B cell (primary cell): ENCODE data around the gene LIN7B. TPM values are rescaled to one million over a fixed set of nuclear protein-coding genes. Genes with fewer than 3 reads are reported as not detected.

Experiments used
- ATAC-seq: fragments of 200-7000 bp; cut with Tn5 transposase; one replicate; pipeline ENCODE4 v1.10.0; 2021; ENCODE audit warnings: low read depth, mild to moderate bottlenecking, moderate number of reproducible peaks, moderate library complexity
- CTCF ChIA-PET: fragments of 350-600 bp; sonication (Branson Sonifier 250); formaldehyde crosslinking; loops from one replicate; lab custom pipeline; 2021; ENCODE audit warnings: antibody characterized with exemption, inconsistent platforms; lab: Charles Lee
- POLR2A ChIA-PET: fragments of 350-600 bp; sonication (Branson Sonifier 250); formaldehyde crosslinking; loops from one replicate; lab custom pipeline; 2021; ENCODE audit warnings: antibody characterized with exemption; lab: Charles Lee
- DNase-seq: peaks from one replicate; pipeline ENCODE4 v3.0.0; 2013
- H2AFZ ChIP-seq: 2 replicates; pipeline ENCODE4 v1.6.1; 2012; ENCODE audit warnings: mild to moderate bottlenecking, low read depth, low read length; ENCODE audit not compliant: insufficient read depth, poor library complexity, severe bottlenecking
- H3K27ac ChIP-seq, 2 donors: 1 replicate in 1 of 2; 2 replicates in 1 of 2; pipeline ENCODE4 v1.5.1; 2012 to 2013; ENCODE audit warnings: low read length in 2 of 2, mild to moderate bottlenecking in 2 of 2, moderate library complexity in 1 of 2
- H3K27me3 ChIP-seq, 4 experiments: fragments of 200-600 bp in 1 of 4; sonication (generic) in 1 of 4; replicated peaks in 1 of 4; 1 replicate in 2 of 4; 2 replicates in 2 of 4; pipeline versions ENCODE4 v1.6.1 to v1.7.0; 2013 to 2016; ENCODE audit warnings: low read length in 3 of 4, mild to moderate bottlenecking in 2 of 4, mixed read lengths in 1 of 4, moderate library complexity in 1 of 4; ENCODE audit not compliant: insufficient read depth in 4 of 4, control insufficient read depth in 3 of 4; ENCODE audit errors: control extremely low read depth in 1 of 4
- H3K36me3 ChIP-seq, 2 experiments: replicated peaks in 1 of 2; 1 replicate in 1 of 2; 2 replicates in 1 of 2; pipeline versions ENCODE4 v1.6.1 to v1.7.1; 2013; ENCODE audit warnings: low read length in 1 of 2; ENCODE audit not compliant: insufficient read depth in 2 of 2, control insufficient read depth in 1 of 2; ENCODE audit errors: control extremely low read depth in 1 of 2, extremely low read depth in 1 of 2
- H3K4me1 ChIP-seq, 2 donors: fragments of 200-600 bp in 1 of 2; sonication (generic) in 1 of 2; 1 replicate in 1 of 2; 2 replicates in 1 of 2; pipeline versions ENCODE4 v1.5.1 to v1.6.1; 2013 to 2017; ENCODE audit warnings: low read length in 2 of 2; ENCODE audit not compliant: control insufficient read depth in 2 of 2, insufficient read depth in 2 of 2
- H3K4me2 ChIP-seq: replicated peaks from 2 replicates; pipeline ENCODE3; 2012; ENCODE audit warnings: mild to moderate bottlenecking, low read depth, low read length; ENCODE audit not compliant: poor library complexity, severe bottlenecking
- H3K4me3 ChIP-seq, 5 experiments: fragments of 200-600 bp in 1 of 5; sonication (generic) in 1 of 5; 1 replicate in 3 of 5; 2 replicates in 2 of 5; pipeline versions ENCODE4 v1.5.1 to v1.7.0; 2011 to 2016; ENCODE audit warnings: low read length in 4 of 5, mild to moderate bottlenecking in 4 of 5, low read depth in 2 of 5, control low read depth in 1 of 5, moderate library complexity in 1 of 5; ENCODE audit not compliant: insufficient read depth in 1 of 5; ENCODE audit errors: control extremely low read depth in 1 of 5, extremely low read depth in 1 of 5
- H3K79me2 ChIP-seq: fragments of 200-600 bp; sonication (generic); one replicate; pipeline ENCODE4 v1.6.0; 2016; ENCODE audit warnings: low read length; ENCODE audit not compliant: control insufficient read depth, insufficient read depth
- H3K9ac ChIP-seq: fragments of 200-600 bp; sonication (generic); 2 replicates; pipeline ENCODE4 v1.6.1; 2017; ENCODE audit warnings: mild to moderate bottlenecking, low read length, moderate library complexity
- H3K9me3 ChIP-seq, 3 donors: one replicate each; pipeline versions ENCODE4 v1.6.1 to v1.7.1; 2013; ENCODE audit warnings: low read length in 2 of 3; ENCODE audit not compliant: control insufficient read depth in 2 of 3, insufficient read depth in 1 of 3; ENCODE audit errors: control extremely low read depth in 1 of 3
- H4K20me1 ChIP-seq: 2 replicates; pipeline ENCODE4 v1.6.0; 2012; ENCODE audit warnings: mild to moderate bottlenecking, low read length; ENCODE audit not compliant: insufficient read depth, control insufficient read depth, poor library complexity, severe bottlenecking
- H3K27ac Mint-ChIP-seq: one replicate; pipeline ENCODE4 v1.8.0; 2021; ENCODE audit warnings: mixed read lengths
- H3K27me3 Mint-ChIP-seq: one replicate; pipeline ENCODE4 v1.8.0; 2021; ENCODE audit warnings: mixed read lengths
- H3K4me1 Mint-ChIP-seq: one replicate; pipeline ENCODE4 v1.8.0; 2021; ENCODE audit warnings: mixed read lengths
- H3K4me3 Mint-ChIP-seq: one replicate; pipeline ENCODE4 v1.8.0; 2021; ENCODE audit warnings: mixed read lengths
- H3K9me3 Mint-ChIP-seq: one replicate; pipeline ENCODE4 v1.8.0; 2022; ENCODE audit warnings: mixed read lengths; ENCODE audit not compliant: insufficient read depth
- CTCF ChIP-seq: fragments of 200-600 bp; IDR thresholded peaks from one replicate; pipeline ENCODE4 v1.8.0; 2022; ENCODE audit warnings: antibody characterized with exemption, mild to moderate bottlenecking
- EZH2 ChIP-seq: IDR thresholded peaks from 2 replicates; pipeline ENCODE4 v1.6.1; 2012; ENCODE audit warnings: borderline replicate concordance, low read depth, mild to moderate bottlenecking, moderate library complexity, low read length; ENCODE audit not compliant: insufficient read depth, poor library complexity, severe bottlenecking
- WGBS: methylation state at CpG from one replicate; pipeline ENCODE4 v1.1.5; 2013; ENCODE audit warnings: missing lambda C conversion rate; ENCODE audit not compliant: insufficient coverage; 5-methylcytosine and 5-hydroxymethylcytosine counted together
- intact Hi-C: fragments of 100-400 bp; cut with micrococcal nuclease; formaldehyde crosslinking; loops from one replicate; pipeline ENCODE4 v1.10.0; 2022
- polyA plus RNA-seq: library from polyadenylated mRNA; depleted of rRNA; stranded (reverse); fragments of >200 nt; gene quantifications from 2 replicates; pipeline ENCODE4 v1.2.3, GENCODE V29; 2012
- total RNA-seq, 2 donors: library from RNA; stranded (reverse); fragments of 120-200 nt in 1 of 2; gene quantifications; 1 replicate in 1 of 2; 2 replicates in 1 of 2; pipeline versions ENCODE4 v1.2.3 to v1.2.4, GENCODE V29; 2013 to 2022

The LIN7B gene
- total and polyA plus RNA-seq, 2 donors (not counting 1 experiment from before 2014, with no cell fraction given), result 7.4 to 12.4 TPM

GRCh38 chr19:49130325-49130724 lies 16.2 kb downstream of the LIN7B start:
- no peak overlapping the region for H3K27ac ChIP-seq
- H3K4me3 ChIP-seq, result no peak overlapping the region
- CTCF ChIA-PET, result interaction anchor here (1.2 to 1.6 kb wide), 3 partner anchors 16 to 33 kb away, joined by 3 to 6 read pairs (median 4); partner anchors contain the start of gene LIN7B
- 97% methylated on average over 23 of the region's 24 CpGs for WGBS
- H3K79me2 ChIP-seq, result no peaks in the 10 kb centered on the region
- peaks cover 0 to 18% (median 7%) of the 10 kb centered on the region in 4 experiments for H3K27me3 ChIP-seq
- no peak overlapping the region for H3K4me2 ChIP-seq
- no peaks in the 10 kb centered on the region for H4K20me1 ChIP-seq
- Mint-ChIP-seq H3K4me1 (peaks cover 22% of the 10 kb centered on the region), H3K27me3 (peaks cover 20% of the 10 kb centered on the region), H3K4me3 (no peak overlapping the region), H3K9me3 (no peaks in the 10 kb centered on the region), H3K27ac (no peak overlapping the region)
- peaks cover 15 to 24% of the 10 kb centered on the region in 2 donors for H3K4me1 ChIP-seq
- TF ChIP-seq EZH2, result no peak
- TF ChIP-seq CTCF, result no peak
- no peak overlapping the region for H3K9ac ChIP-seq
- no peak overlapping the region for H2AFZ ChIP-seq
- intact Hi-C loops, result no loop called here
- H3K36me3 ChIP-seq, result no peaks in the 10 kb centered on the region
- peaks cover 0 to 32% (median 2%) of the 10 kb centered on the region in 3 donors for H3K9me3 ChIP-seq
- peak; percentile 18 for DNase-seq
- POLR2A ChIA-PET, result interaction anchor here (0.6 kb wide), 1 partner anchor 77 kb away, joined by 7 read pairs; no protein-coding TSS in a partner anchor
- ATAC-seq, result no peak

DNA sequence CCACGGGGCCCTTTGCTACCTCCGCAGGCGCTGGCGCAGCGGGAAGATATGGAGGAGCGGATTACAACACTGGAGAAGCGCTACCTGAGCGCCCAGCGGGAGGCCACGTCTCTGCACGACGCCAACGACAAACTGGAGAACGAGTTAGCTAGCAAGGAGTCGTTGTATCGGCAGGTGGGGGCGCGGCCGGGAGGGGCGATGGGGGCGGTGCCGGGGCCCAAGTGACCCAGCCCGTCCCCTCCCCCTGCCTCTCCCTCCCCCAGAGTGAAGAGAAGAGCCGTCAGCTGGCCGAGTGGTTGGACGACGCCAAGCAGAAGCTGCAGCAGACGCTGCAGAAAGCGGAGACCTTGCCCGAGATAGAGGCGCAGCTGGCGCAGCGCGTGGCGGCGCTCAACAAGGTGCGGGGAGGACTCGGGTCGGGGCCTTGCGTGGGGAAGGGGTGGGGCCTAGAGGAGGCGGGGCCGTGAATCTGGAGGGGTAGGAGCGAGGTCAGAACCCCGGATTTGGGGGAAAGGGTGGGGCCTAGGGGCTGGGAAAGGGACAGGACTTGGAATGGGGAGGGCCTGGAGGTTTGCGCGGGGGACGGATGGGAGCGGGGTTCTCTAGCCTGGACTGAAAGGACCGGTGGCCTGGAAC lies 18.9 kb downstream of the LIN7B start:
- H3K4me3 Mint-ChIP-seq, result peak overlapping the region; percentile 56
- no peak overlapping the region for H3K9ac ChIP-seq
- no peaks in the 10 kb centered on the region for H3K36me3 ChIP-seq
- 38% methylated on average over 33 of the region's 49 CpGs for WGBS
- intact Hi-C loops, result no loop called here
- DNase-seq (peak; percentile 29), ATAC-seq (peak; percentile 8)
- H3K79me2 ChIP-seq, result no peaks in the 10 kb centered on the region
- ChIA-PET POLR2A (interaction anchor here (0.7 kb wide), 1 partner anchor 1752 kb away, joined by 4 read pairs; no protein-coding TSS in a partner anchor), CTCF (interaction anchor here (0.5 to 1.6 kb wide), 4 partner anchors 14 to 51 kb away, joined by 3 to 4 read pairs (median 4); partner anchors contain the start of gene LIN7B)
- no peak overlapping the region for H3K27ac Mint-ChIP-seq
- H3K4me3 ChIP-seq, result peak overlapping the region in 2 of 5 experiments; percentile 25 to 43
- peak overlapping the region; percentile 66 for H3K4me2 ChIP-seq
- H3K27ac ChIP-seq, result no peak overlapping the region
- H3K4me1 ChIP-seq, result peaks cover 11 to 18% of the 10 kb centered on the region in 2 donors
- peaks cover 36% of the 10 kb centered on the region for H3K27me3 Mint-ChIP-seq
- H3K27me3 ChIP-seq, result peaks cover 0 to 35% (median 7%) of the 10 kb centered on the region in 4 experiments
- H2AFZ ChIP-seq, result peak overlapping the region; percentile 36
- peaks cover 18% of the 10 kb centered on the region for H3K4me1 Mint-ChIP-seq
- no peak for TF ChIP-seq EZH2
- no peaks in the 10 kb centered on the region for H4K20me1 ChIP-seq
- H3K9me3 Mint-ChIP-seq, result no peaks in the 10 kb centered on the region
- peaks cover 0 to 40% (median 2%) of the 10 kb centered on the region in 3 donors for H3K9me3 ChIP-seq
